GM12891 (cell line): ENCODE measurements around the gene SLC7A1.

ENCODE experiments used
- PAX5 ChIP-seq: IDR thresholded peaks from 2 replicates; pipeline ENCODE4 v1.6.1; 2011; ENCODE audit warnings: low read length, moderate library complexity, mild to moderate bottlenecking; ENCODE audit not compliant: insufficient read depth, severe bottlenecking
- POLR2A ChIP-seq: IDR thresholded peaks from 2 replicates; pipeline ENCODE4 v1.6.1; 2011; ENCODE audit warnings: low read depth, low read length, control low read depth
- POLR2AphosphoS5 ChIP-seq: IDR thresholded peaks from 2 replicates; pipeline ENCODE4 v1.6.1; 2011; ENCODE audit warnings: low read depth, low read length, control low read depth
- TAF1 ChIP-seq: IDR thresholded peaks from 2 replicates; pipeline ENCODE4 v1.6.1; 2011; ENCODE audit warnings: low read depth, low read length, control low read depth

DNA sequence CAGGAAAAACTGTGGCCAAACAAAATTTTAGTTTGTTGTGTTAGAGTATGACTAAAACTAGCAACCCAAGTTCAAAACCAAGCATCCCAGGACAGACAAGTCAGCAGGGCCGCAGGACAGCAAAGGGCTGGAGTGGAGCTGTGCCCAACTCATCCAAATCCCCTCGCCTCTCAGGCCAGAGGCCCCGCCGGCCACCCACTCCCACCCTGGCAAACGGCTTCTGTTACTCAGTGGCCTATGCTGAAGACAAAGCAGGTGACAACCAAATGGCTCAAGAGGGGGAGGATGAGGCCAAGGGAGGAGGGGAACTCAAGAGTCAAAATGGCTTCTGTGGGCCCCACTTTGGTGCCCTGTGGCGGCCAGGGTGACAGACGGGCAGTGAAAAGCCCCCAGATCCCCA is 69.7 kb downstream of the SLC7A1 start:
- no peak for TF ChIP-seq POLR2A
- TF ChIP-seq POLR2AphosphoS5: no peak
- no peak for TF ChIP-seq TAF1
- TF ChIP-seq PAX5: no peak
